ENCODE measurements around the gene POU2F1. TPM values are rescaled to one million over a fixed set of nuclear protein-coding genes. Genes with fewer than 3 reads are reported as not detected.

Gene POU2F1
- total and polyA plus RNA-seq, 2 donors (not counting 3 experiments of a cell fraction or from before 2014, with no cell fraction given), result 6.0 to 12.9 TPM

DNA sequence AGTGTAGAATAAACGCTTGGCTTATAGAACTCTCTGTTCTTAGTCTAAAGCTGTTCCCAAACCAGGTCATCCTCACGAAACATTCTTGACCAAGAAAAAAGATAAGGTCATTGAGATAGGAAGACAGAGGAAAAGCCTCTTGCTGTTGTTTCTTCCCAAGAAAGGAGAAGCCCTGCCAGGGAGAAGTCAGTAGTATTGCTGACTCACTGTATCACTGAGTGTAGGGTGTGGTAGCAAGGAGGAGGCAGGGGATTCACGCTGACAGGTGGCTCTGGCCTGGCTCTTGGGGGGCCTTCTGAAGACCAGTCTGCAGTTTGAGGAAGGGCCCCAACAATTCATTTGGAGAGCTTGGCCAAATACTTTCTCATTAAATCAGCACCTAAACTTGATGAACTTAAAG, 199.8 kb downstream of the POU2F1 start:
- no peaks in the 10 kb centered on the region for H3K9me3 ChIP-seq (replicated peaks; ENCODE audit: control insufficient read depth, insufficient read depth, low read length)
- intact Hi-C loops (cut with micrococcal nuclease) (no loop called here), dilution Hi-C loops (cut with MboI; ENCODE audit: extremely low pct_ligation_motif_present, low sequenced_read_pairs) (no loop called here)
- no peaks in the 10 kb centered on the region for H3K79me2 ChIP-seq (ENCODE audit: control insufficient read depth, insufficient read depth, low read length)
- CTCF ChIA-PET, result no interaction called here
- H3K27ac ChIP-seq (ENCODE audit: insufficient read depth, low read depth, low read length), result no peak overlapping the region
- peaks cover 2% of the 10 kb centered on the region in 2 experiments for H3K36me3 ChIP-seq (ENCODE audit: control insufficient read depth in 2 of 2, extremely low read depth in 1 of 2, insufficient read depth in 2 of 2, low read length in 2 of 2)
- TF ChIP-seq MYC (IDR thresholded peaks at IDR 0.05; ENCODE audit: low read depth, low read length) (no peak), FOS (IDR thresholded peaks at IDR 0.05; ENCODE audit: borderline replicate concordance, insufficient read depth, low read length) (no peak)
- TF ChIP-seq, protein P1, sequence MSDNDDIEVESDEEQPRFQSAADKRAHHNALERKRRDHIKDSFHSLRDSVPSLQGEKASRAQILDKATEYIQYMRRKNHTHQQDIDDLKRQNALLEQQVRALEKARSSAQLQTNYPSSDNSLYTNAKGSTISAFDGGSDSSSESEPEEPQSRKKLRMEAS (IDR thresholded peaks at IDR 0.05; ENCODE audit: insufficient read depth, insufficient read length), result no peak
- TF ChIP-seq, protein P2, sequence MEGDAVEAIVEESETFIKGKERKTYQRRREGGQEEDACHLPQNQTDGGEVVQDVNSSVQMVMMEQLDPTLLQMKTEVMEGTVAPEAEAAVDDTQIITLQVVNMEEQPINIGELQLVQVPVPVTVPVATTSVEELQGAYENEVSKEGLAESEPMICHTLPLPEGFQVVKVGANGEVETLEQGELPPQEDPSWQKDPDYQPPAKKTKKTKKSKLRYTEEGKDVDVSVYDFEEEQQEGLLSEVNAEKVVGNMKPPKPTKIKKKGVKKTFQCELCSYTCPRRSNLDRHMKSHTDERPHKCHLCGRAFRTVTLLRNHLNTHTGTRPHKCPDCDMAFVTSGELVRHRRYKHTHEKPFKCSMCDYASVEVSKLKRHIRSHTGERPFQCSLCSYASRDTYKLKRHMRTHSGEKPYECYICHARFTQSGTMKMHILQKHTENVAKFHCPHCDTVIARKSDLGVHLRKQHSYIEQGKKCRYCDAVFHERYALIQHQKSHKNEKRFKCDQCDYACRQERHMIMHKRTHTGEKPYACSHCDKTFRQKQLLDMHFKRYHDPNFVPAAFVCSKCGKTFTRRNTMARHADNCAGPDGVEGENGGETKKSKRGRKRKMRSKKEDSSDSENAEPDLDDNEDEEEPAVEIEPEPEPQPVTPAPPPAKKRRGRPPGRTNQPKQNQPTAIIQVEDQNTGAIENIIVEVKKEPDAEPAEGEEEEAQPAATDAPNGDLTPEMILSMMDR (IDR thresholded peaks at IDR 0.05; ENCODE audit: extremely low read depth in 1 of 2, insufficient read depth in 1 of 2, low read depth in 1 of 2, low read length in 2 of 2), result no peak
- no peaks in the 10 kb centered on the region for H4K20me1 ChIP-seq (replicated peaks; ENCODE audit: control insufficient read depth, extremely low read depth, insufficient read depth, low read length)
- no peak overlapping the region for H3K4me2 ChIP-seq (ENCODE audit: insufficient read depth, low read length)
- BruUV-seq (replicated peaks), result no TSS peak
- no peak for FAIRE-seq
- H2AFZ ChIP-seq (ENCODE audit: low read depth, low read length), result no peak overlapping the region
- H3K4me3 ChIP-seq (replicated peaks in 1 of 3; ENCODE audit: insufficient read depth in 1 of 3, low read depth in 1 of 3, low read length in 3 of 3), result no peak overlapping the region
- DNase-seq (ENCODE audit: low read depth, low spot score), result no peak
- H3K4me1 ChIP-seq (ENCODE audit: control insufficient read depth, extremely low read depth, insufficient read depth, low read length), result no peaks in the 10 kb centered on the region
- H3K9ac ChIP-seq (replicated peaks; ENCODE audit: extremely low read depth, insufficient read depth, low read length), result no peak overlapping the region
- H3K27me3 ChIP-seq (ENCODE audit: control insufficient read depth in 2 of 2, insufficient read depth in 2 of 2, low read length in 2 of 2), result no peaks in the 10 kb centered on the region
- H3K9me1 ChIP-seq (replicated peaks; ENCODE audit: control insufficient read depth, extremely low read depth, insufficient read depth, low read length), result no peaks in the 10 kb centered on the region
- POLR2A ChIA-PET, result no interaction called here
